Measurements from ENCODE around the gene TSTD2.

DNA sequence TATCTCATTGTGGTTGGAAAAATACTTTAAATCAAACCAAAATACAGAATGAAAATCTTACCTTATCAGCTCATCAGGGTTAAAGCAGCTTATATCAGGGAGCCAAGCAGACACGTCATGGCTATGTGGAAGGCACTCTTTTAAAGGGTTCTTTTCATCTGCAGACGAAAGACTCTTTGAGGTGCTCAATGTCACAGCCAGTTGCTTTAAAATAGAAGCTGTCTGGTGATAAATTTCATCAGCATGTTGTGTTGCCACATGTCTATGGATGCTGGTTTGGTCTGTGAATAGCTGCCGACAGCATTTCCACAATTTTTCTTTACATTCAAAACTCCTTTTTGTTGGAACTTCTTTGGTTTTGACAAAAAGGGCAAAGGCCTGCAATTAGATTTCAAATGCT is 7.5 kb downstream of the TSTD2 start:
- TF ChIP-seq CTCF (IDR thresholded peaks at IDR 0.05) (no peak), POLR2A (IDR thresholded peaks at IDR 0.05) (no peak)
